SHP77 (cell line): ENCODE data around the gene C2CD5.

Experiments used
- DNase-seq, 2 experiments: peaks; one replicate each; lab custom pipeline; 2025; lab: John Stamatoyannopoulos, UW

C2CD5 gene

DNA sequence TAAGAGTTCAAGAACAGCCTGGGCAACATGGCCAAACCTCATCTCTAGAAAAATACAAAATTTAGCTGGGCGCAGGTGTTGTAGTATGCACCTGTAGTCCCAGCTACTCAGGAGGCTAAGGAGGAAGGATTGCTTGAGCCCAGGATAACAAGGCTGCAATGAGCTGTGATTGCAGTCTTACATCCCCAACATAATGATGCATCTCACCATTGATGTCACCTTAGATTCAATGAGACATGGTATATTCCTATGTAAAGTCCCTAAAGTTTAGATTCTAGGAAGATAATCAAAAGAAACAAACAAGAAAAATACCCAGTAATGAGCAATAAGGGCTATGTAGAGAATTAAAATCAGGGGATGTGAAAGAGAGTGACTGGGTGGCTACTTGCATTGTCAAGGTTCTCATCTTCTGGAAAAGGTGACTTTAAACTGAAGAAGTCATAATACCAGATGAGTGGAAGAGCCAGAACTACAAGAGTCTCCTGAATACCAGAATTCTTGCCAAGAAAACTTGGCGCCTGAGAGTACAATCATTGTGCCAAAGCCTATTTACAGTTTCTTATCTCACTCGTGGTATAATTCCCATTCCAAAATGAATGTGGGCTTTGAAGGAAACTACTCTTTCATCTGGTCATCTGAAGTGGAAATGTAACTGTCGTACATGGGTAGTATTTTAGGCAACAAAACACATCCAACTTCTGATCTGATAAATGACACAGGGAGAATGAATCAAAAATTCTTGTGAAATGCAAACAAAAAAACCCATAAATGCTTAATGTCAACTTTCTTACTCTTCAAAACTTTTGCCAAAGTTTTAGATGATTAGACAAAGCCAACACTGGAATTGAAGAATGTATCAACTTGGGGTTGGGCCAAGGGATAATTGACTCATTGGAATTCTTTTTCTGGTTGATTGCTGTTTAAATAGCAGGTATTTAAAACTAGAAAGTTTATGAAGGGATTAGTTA, 128.7 kb downstream of the C2CD5 start:
- no peak for DNase-seq

DNA sequence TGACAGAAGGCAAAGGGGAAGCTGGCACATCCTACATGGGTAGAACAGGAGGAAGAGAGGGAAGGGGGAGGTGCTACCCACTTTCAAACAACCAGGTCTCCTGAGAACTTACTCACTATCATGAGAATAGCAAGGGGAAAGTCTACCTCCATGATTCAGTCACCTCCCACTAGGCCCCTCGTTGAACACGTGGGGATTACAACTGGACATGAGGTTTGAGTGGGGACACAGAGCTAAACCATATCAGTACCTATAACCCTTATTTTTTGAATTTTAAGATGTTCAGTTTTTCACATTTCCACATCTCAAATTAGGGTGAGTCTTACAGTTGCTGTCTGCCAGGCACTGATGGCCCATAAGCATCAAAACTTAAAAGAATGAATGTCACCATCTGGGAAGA, 129.6 kb downstream of the C2CD5 start:
- no peak for DNase-seq

DNA sequence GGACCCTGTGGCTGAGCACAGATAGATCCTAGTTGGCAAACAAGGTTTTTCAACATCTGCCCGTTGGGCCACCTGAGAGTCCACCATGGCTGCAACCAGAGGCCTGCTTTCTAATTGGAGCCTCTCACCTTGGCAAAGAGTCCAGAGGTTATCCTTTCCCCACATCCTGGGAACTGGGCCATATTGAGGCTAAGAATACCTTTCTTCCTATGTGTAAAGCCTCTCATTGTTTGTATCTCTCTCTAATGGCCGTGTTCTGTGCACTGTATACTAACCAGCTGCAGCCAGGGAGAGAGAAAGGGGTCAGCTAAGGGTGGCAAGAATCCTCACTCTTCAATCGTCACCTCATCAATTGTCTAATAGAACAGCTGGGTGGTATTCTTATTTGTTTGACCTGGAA, 130.8 kb downstream of the C2CD5 start:
- DNase-seq = no peak

DNA sequence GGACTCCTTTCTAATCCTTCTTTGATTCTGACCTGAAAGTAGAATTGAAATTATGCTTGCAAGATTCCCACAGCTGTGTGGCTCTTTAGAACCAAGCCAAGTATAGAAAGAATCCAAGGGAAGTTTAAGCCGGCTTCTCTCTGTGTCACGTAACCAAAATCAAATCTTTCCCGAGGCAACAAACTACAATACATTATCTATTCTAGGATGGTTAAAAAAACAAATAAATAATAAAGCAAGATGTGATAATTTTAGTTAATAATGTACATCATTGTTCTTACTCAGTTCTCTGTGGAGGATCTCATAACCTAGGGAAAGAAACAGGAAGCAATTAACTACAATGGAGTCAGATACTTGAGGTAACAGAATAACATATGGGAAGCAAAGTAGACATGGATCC, 131.8 kb downstream of the C2CD5 start:
- DNase-seq = no peak

DNA sequence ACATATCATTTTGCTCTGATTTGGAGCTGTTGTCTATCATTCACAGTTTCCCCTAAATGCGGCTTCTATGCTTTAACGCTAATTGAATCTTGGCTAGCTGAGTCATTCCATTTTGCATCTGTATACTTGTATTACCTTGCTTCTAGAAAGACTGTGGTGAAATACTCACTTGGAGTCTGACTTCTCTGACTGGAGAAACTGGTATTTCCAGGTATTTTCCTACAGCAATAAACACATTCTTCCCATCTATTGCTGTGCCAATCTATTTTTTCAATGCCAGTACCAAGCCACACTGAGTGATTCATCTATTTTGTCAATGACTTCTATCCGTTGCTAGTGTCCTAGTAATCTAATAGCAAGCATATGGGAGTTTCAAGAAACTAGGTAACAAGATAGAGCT, 133.9 kb downstream of the C2CD5 start:
- no peak for DNase-seq

DNA sequence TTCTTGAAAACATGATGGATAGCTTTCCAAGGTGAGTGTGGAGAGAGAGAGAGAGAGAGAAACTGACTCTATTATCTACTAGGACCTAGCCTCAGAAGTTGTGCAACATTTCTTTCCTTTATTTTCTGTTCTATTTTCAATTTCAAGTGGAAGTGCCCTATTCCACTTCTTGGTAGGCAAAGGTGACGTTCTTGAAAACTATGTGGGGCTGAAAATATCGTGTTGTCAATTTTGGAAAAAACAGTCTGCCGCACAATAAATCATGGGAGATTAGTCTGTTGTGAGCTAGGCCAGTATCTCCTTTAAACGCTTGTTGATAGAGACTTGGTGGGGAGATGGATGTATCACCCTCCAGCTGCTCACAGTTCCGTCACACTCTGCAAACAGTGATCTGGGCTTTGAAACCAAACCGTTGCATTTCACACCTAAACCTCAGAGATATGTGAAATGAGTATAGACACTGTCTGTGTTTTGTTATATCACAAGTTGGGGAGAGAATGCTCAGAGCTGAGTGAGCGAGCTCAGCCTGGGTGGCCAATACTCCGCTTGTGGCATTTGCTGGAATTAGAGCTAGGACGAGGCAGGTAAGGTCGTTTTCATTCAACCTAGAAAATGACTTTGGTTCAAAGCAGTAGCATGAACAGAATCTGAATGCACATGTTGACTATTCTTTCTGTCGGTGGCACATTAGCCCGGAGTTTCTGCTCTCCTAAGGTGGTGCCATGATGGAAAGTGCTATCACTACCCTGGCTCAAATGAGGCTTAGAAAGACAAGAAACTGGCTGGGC, 134.8 kb downstream of the C2CD5 start:
- DNase-seq = no peak

DNA sequence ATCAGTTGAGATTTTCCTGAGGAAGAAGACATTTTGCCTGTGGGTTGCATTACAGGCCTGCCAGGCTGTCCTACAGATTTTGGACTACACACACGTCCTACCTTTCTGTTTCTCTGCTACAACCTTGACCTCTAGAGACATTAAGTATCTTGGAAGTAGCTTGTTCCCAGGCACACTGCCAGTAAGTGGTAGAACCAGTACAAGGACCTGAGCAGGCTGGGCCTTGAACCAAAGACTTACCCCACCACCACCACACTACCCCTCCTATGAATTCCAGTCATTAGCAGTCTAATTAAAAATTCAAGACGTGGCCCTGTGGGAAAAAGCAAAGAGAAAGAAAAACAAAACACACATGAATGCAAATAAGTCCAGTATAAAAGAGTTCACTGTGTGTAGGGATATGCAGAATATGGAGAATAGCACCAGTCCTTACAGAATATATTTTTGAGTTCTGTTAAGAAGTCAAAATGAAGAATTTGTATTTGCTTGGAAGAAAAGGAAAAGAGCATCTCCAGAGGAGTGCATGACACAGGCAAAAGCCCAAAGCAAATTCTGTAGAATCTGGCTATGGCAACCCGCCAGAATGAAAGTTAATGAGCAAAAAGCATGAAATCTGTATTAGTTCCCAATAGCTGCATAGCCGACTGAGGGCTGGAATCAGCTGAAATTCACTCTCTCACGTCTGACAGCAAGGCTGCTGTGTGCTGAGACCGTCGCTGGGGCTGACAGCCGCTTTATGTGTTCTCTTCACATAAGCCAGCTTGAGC, 135.5 kb downstream of the C2CD5 start:
- DNase-seq = no peak

DNA sequence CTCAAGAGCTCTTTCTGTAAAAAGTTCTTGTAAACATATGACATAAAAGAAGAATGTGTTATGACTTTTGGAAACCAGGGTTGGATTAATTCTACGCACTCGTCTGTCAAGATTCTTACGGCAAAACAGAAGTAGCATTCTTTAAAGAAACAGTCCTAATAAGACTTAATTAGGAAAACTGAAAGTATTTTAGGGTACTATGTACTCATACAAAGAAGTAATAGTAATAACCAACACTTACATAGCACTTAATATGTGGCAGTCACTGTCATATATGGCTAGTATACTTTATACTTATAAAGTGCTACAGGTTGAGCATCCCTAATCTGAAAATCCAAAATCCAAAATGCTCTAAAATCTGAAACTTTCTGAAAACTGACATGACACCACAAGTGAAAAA, 136.9 kb downstream of the C2CD5 start:
- DNase-seq = no peak

DNA sequence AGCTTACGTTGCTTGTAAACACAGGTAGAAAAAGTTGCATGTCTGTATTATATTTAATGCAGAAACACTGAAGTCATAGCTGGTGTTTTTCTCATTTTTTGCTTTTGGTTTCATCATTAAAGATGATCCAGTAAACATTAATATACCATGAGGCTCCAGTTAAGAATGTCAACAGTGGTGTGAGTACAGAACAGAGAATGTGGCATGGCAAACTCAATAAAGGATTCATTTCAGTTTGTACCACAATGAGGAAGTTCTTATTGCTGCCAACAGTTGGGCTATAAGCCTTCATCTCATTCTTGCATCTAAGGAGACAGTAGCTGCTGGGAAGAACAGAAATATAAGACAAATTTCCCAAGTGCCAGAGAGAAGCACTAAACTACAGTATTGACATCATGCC, 137.7 kb downstream of the C2CD5 start:
- no peak for DNase-seq

DNA sequence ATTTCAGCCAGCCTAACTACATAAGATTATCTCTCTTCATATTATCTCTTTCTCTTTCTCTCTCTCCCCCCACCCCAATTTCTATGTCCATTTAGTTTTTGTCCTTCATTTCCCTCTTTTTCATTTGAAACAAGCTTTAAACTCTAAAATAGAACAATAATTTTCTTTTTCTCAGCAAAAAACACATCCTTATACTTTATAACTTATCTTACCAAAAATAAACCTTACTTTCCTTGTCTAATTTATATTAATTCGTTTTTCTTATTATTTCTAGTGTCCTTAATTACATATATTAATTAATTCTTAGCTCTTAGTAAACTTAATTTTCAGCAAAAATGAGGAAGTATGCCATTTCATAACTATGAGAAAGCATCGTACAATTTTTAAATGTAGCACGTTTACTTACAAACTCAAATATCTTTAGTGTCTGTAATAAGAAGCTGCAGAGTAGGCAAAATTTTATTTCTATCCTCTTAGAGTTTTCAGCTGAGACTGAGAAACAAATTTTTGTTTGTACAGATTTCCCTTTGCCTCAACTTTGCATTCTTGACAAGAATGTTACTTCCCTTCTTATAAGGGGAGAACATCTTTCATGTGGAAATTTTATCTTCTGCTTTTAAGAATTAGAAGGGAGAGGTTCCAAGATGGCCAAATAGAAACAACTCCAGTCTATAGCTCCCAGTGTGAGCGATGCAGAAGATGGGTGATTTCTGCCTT, 144.7 kb downstream of the C2CD5 start:
- DNase-seq = no peak
